ENCODE data around the gene ALOX12B.

DNA sequence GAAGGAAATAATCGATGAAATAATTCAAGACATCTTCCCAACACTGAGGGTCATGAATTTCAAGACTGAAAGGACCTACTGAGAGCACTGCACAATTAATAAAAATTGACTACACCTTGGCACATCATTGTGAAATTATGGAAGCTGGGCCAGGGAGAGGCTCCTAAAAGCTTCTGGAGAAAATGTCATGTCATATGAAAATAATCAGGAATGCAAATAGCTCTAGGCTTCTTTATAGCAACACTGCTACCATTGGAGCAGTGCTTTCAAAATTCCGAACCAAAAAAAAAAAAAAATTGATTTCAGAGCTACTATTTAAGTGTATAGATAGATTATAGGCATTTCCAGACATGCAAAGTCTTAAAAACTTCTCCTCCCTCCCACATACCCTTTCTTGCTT is 55.1 kb downstream of the ALOX12B start:
- TF ChIP-seq CTCF (IDR thresholded peaks at IDR 0.05) (no peak), POLR2A (IDR thresholded peaks at IDR 0.05) (no peak), POLR2AphosphoS5 (IDR thresholded peaks at IDR 0.05) (no peak)
